H1 (cell line): ENCODE data around the gene F2RL2. TPM values are rescaled to one million over a fixed set of nuclear protein-coding genes. Genes with fewer than 3 reads are reported as not detected.

ENCODE experiments used
- CTCF ChIA-PET: fragments of 300-600 bp; sonication (Branson Sonifier 250); formaldehyde crosslinking; loops from one replicate; lab custom pipeline; 2021; ENCODE audit not compliant: partially characterized antibody; lab: Charles Lee
- POLR2A ChIA-PET: fragments of 300-600 bp; sonication (Branson Sonifier 250); formaldehyde crosslinking; loops from one replicate; lab custom pipeline; 2021; ENCODE audit warnings: inconsistent platforms; ENCODE audit not compliant: partially characterized antibody; lab: Charles Lee
- DNase-seq, 2 experiments: peaks; one replicate each; pipeline versions ENCODE4 v3.0.0 to v3.0.0-alpha.2; 2010 to 2022; ENCODE audit warnings: low spot score in 2 of 2, low read depth in 1 of 2, mixed read lengths in 1 of 2
- FAIRE-seq: peaks from 2 replicates; lab custom pipeline; 2011; peaks lifted over from hg19 to GRCh38; lab: Jason Lieb, UNC
- H2AFZ ChIP-seq: 2 replicates; pipeline ENCODE4 v1.8.1; 2012; ENCODE audit warnings: low read length, inconsistent platforms
- H2AK5ac ChIP-seq: 2 replicates; pipeline ENCODE4 v1.6.1; 2013; ENCODE audit warnings: low read depth, low read length
- H2BK120ac ChIP-seq: replicated peaks from 2 replicates; pipeline ENCODE3; 2013; ENCODE audit warnings: low read depth, low read length, inconsistent platforms
- H2BK12ac ChIP-seq: 2 replicates; pipeline ENCODE4 v1.6.1; 2013; ENCODE audit warnings: low read depth, low read length
- H2BK15ac ChIP-seq: 2 replicates; pipeline ENCODE4 v1.6.1; 2013; ENCODE audit warnings: low read length
- H2BK20ac ChIP-seq: 2 replicates; pipeline ENCODE4 v1.6.1; 2013; ENCODE audit warnings: low read length
- H2BK5ac ChIP-seq: 2 replicates; pipeline ENCODE4 v1.6.1; 2013; ENCODE audit warnings: low read depth, low read length
- H3K14ac ChIP-seq: 2 replicates; pipeline ENCODE4 v1.6.1; 2013; ENCODE audit warnings: inconsistent platforms; ENCODE audit not compliant: insufficient read length
- H3K18ac ChIP-seq: 2 replicates; pipeline ENCODE4 v1.6.1; 2013; ENCODE audit warnings: low read length; ENCODE audit errors: extremely low read depth
- H3K23ac ChIP-seq: 2 replicates; pipeline ENCODE4 v1.6.1; 2013; ENCODE audit warnings: inconsistent platforms; ENCODE audit not compliant: insufficient read length
- H3K23me2 ChIP-seq: 2 replicates; pipeline ENCODE4 v1.6.1; 2013; ENCODE audit warnings: low read depth, low read length
- H3K27ac ChIP-seq: 2 replicates; pipeline ENCODE4 v1.6.1; 2011; ENCODE audit warnings: low read depth, low read length, inconsistent platforms
- H3K27me3 ChIP-seq, 4 experiments: replicated peaks in 1 of 4; 1 replicate in 1 of 4; 2 replicates in 3 of 4; pipeline versions ENCODE4 v1.6.1 to v1.8.1; 2011 to 2013; ENCODE audit warnings: low read length in 3 of 4, mild to moderate bottlenecking in 3 of 4, inconsistent platforms in 2 of 4, mixed read lengths in 2 of 4, moderate library complexity in 1 of 4; ENCODE audit not compliant: control insufficient read depth in 3 of 4, insufficient read depth in 3 of 4; ENCODE audit errors: extremely low read depth in 1 of 4
- H3K36me3 ChIP-seq, 4 experiments: 2 replicates each; pipeline versions ENCODE4 v1.6.1 to v1.8.1; 2011 to 2013; ENCODE audit warnings: mild to moderate bottlenecking in 4 of 4, low read length in 3 of 4, moderate library complexity in 2 of 4, control low read depth in 1 of 4, inconsistent platforms in 1 of 4; ENCODE audit not compliant: insufficient read depth in 4 of 4, control insufficient read depth in 2 of 4
- H3K4ac ChIP-seq: replicated peaks from 2 replicates; pipeline ENCODE3; 2013; ENCODE audit warnings: low read length, low read depth, mixed read lengths, inconsistent platforms; ENCODE audit not compliant: insufficient read length
- H3K4me1 ChIP-seq, 4 experiments: replicated peaks in 1 of 4; 1 replicate in 1 of 4; 2 replicates in 3 of 4; pipeline versions ENCODE4 v1.6.1 to v1.8.1; 2011 to 2013; ENCODE audit warnings: low read length in 3 of 4, inconsistent platforms in 2 of 4, mixed read lengths in 1 of 4; ENCODE audit not compliant: insufficient read depth in 4 of 4, control insufficient read depth in 3 of 4
- H3K4me2 ChIP-seq, 2 experiments: 2 replicates each; pipeline versions ENCODE4 v1.6.1 to v1.8.1; 2011 to 2013; ENCODE audit warnings: low read depth in 2 of 2, low read length in 2 of 2, control low read depth in 1 of 2, inconsistent platforms in 1 of 2, mild to moderate bottlenecking in 1 of 2; ENCODE audit not compliant: insufficient read depth in 1 of 2
- H3K4me3 ChIP-seq, 4 experiments: fragments of 200-600, 300-600 bp in 1 of 4; sonication (generic), shearing (Covaris generic), sonication (Bioruptor Twin) in 1 of 4; 2 replicates each; pipeline versions ENCODE4 v1.5.1 to v1.8.1; 2011 to 2016; ENCODE audit warnings: low read length in 4 of 4, low read depth in 3 of 4, control low read depth in 2 of 4, inconsistent platforms in 2 of 4, mild to moderate bottlenecking in 2 of 4, mixed read lengths in 1 of 4, moderate library complexity in 1 of 4; ENCODE audit not compliant: insufficient read depth in 2 of 4; ENCODE audit errors: extremely low read depth in 1 of 4
- H3K56ac ChIP-seq: replicated peaks from 2 replicates; pipeline ENCODE3; 2013; ENCODE audit warnings: low read depth, mild to moderate bottlenecking, mixed read lengths, low read length, inconsistent platforms; ENCODE audit not compliant: insufficient read length
- H3K79me1 ChIP-seq: 2 replicates; pipeline ENCODE4 v1.6.1; 2013; ENCODE audit warnings: low read depth, low read length, control low read depth
- H3K79me2 ChIP-seq, 2 experiments: 2 replicates each; pipeline versions ENCODE4 v1.6.1 to v1.8.1; 2012 to 2013; ENCODE audit warnings: low read length in 2 of 2, mild to moderate bottlenecking in 2 of 2, inconsistent platforms in 1 of 2; ENCODE audit not compliant: insufficient read depth in 2 of 2, control insufficient read depth in 1 of 2
- H3K9ac ChIP-seq, 4 experiments: replicated peaks in 1 of 4; 1 replicate in 1 of 4; 2 replicates in 3 of 4; pipeline versions ENCODE4 v1.6.1 to v1.8.1; 2011 to 2013; ENCODE audit warnings: low read depth in 3 of 4, low read length in 3 of 4, control low read depth in 2 of 4, mild to moderate bottlenecking in 2 of 4, moderate library complexity in 2 of 4, inconsistent platforms in 1 of 4; ENCODE audit errors: extremely low read depth in 1 of 4
- H3K9me3 ChIP-seq, 2 experiments: 2 replicates each; pipeline versions ENCODE4 v1.6.1 to v1.8.1; 2012 to 2013; ENCODE audit warnings: mild to moderate bottlenecking in 2 of 2, moderate library complexity in 2 of 2, control low read depth in 1 of 2, inconsistent platforms in 1 of 2, low read depth in 1 of 2, low read length in 1 of 2, mixed read lengths in 1 of 2; ENCODE audit not compliant: insufficient read depth in 2 of 2
- H4K20me1 ChIP-seq, 2 experiments: replicated peaks in 1 of 2; 2 replicates each; pipeline versions ENCODE3 to v1.8.1; 2011 to 2013; ENCODE audit warnings: inconsistent platforms in 2 of 2, low read length in 2 of 2, mild to moderate bottlenecking in 1 of 2; ENCODE audit not compliant: insufficient read depth in 2 of 2, control insufficient read depth in 1 of 2
- H4K5ac ChIP-seq: 2 replicates; pipeline ENCODE4 v1.6.1; 2013; ENCODE audit warnings: low read length, low read depth, mixed read lengths, inconsistent platforms; ENCODE audit not compliant: insufficient read length
- H4K8ac ChIP-seq: 2 replicates; pipeline ENCODE4 v1.8.0; 2013; ENCODE audit warnings: mild to moderate bottlenecking, moderate library complexity, low read length, inconsistent platforms; ENCODE audit not compliant: insufficient read depth; ENCODE audit errors: extremely low read depth
- H4K91ac ChIP-seq: replicated peaks from 2 replicates; pipeline ENCODE3; 2013; ENCODE audit warnings: low read length, mixed read lengths, inconsistent platforms; ENCODE audit not compliant: insufficient read length
- EGR1 ChIP-seq: IDR thresholded peaks from 2 replicates; pipeline ENCODE4 v1.6.1; 2011; ENCODE audit warnings: low read depth, low read length, borderline replicate concordance
- SP1 ChIP-seq: IDR thresholded peaks from 2 replicates; pipeline ENCODE4 v1.6.1; 2011; ENCODE audit warnings: low read depth, low read length
- WGBS, 2 experiments: shearing (Covaris generic) in 1 of 2; methylation state at CpG; one replicate each; pipeline versions ENCODE4 v1.1.6 to v1.1.7; 2013 to 2015; ENCODE audit warnings: low lambda C conversion rate in 2 of 2, mixed read lengths in 2 of 2, inconsistent platforms in 1 of 2, low coverage in 1 of 2, missing lambda C conversion rate in 1 of 2; ENCODE audit not compliant: insufficient replicate concordance in 2 of 2, insufficient coverage in 1 of 2, insufficient read length in 1 of 2; ENCODE audit errors: extremely low coverage in 1 of 2, missing lambda C conversion rate in 1 of 2; 5-methylcytosine and 5-hydroxymethylcytosine counted together
- polyA plus RNA-seq, 7 experiments: library from polyadenylated mRNA; depleted of rRNA in 3 of 7; stranded (reverse) in 5 of 7; unstranded in 2 of 7; fragments of >200 nt in 5 of 7; fragments of 200-250 nt in 2 of 7; gene quantifications; 1 replicate in 5 of 7; 2 replicates in 1 of 7; 4 replicates in 1 of 7; pipeline versions ENCODE4 v1.2.1 to v1.2.3, GENCODE V29; 2011 to 2013; ENCODE audit warnings: missing spikeins in 2 of 7, mixed read lengths in 2 of 7
- total RNA-seq: library from RNA; stranded (reverse); fragmentation: NEBNext Ultra II Directional; extraction: Animal tissue kit (Norgen Biotek cat#: 25700); gene quantifications from 2 replicates; pipeline ENCODE4 v1.2.1, GENCODE V29; 2021

The F2RL2 gene
- total and polyA plus RNA-seq, 2 of the 8 experiments (the other 6 are each of a cell fraction or from before 2014, with no cell fraction given) = 0.03 to 0.07 TPM

GRCh38 chr5:76610196-76610595 is 13.0 kb downstream of the F2RL2 start:
- Histone ChIP-seq H4K5ac (no peak overlapping the region), H2BK5ac (no peak overlapping the region), H3K18ac (no peak overlapping the region), H2BK120ac (no peak overlapping the region), H3K36me3 (peaks cover 0 to 3% (median 0%) of the 10 kb centered on the region in 4 experiments; a peak in 2 of 8 replicates), H3K9me3 (no peaks in the 10 kb centered on the region), H2BK20ac (no peak overlapping the region), H2AK5ac (no peak overlapping the region), H3K79me2 (no peaks in the 10 kb centered on the region), H3K4me3 (no peak overlapping the region), H2BK15ac (no peak overlapping the region), H3K9ac (no peak overlapping the region), H3K23ac (no peak overlapping the region), H4K8ac (no peak overlapping the region), H3K14ac (no peak overlapping the region), H4K91ac (no peak overlapping the region), H3K27ac (no peak overlapping the region), H4K20me1 (no peaks in the 10 kb centered on the region), H3K27me3 (no peaks in the 10 kb centered on the region), H3K4me1 (peaks cover 0 to 4% (median 2%) of the 10 kb centered on the region in 4 experiments; a peak in 3 of 7 replicates), H3K23me2 (no peaks in the 10 kb centered on the region), H3K56ac (no peak overlapping the region), H2BK12ac (no peak overlapping the region), H2AFZ (no peak overlapping the region), H3K4me2 (no peak overlapping the region), H3K4ac (no peak overlapping the region), H3K79me1 (no peaks in the 10 kb centered on the region)
- FAIRE-seq (no peak), DNase-seq (no peak)
- POLR2A ChIA-PET = interaction anchor here (1.0 kb wide), 1 partner anchor 207 kb away, joined by 4 read pairs; no protein-coding TSS in a partner anchor
- CTCF ChIA-PET = interaction anchor here (0.8 to 3.4 kb wide), 5 partner anchors 9 to 33 kb away, joined by 3 to 11 read pairs (median 3); no protein-coding TSS in a partner anchor
- WGBS, 2 experiments = 83% methylated on average over 1 of the region's 1 CpG; no CpG with 5 or more reads in 1 of the 2 experiments
- no peak for TF ChIP-seq SP1
- TF ChIP-seq EGR1 = no peak
